Progenitor cell of endocrine pancreas (in vitro differentiated cells): Measurements from ENCODE around the gene CELSR3. TPM values are rescaled to one million over a fixed set of nuclear protein-coding genes. Genes with fewer than 3 reads are reported as not detected.

Experiments
- DNase-seq: peaks from one replicate; pipeline ENCODE4 v3.0.0; 2021; ENCODE audit warnings: low spot score; ENCODE audit not compliant: unreplicated experiment
- H3K27ac Mint-ChIP-seq: 2 replicates; pipeline ENCODE4 v1.8.0; 2021; ENCODE audit warnings: mild to moderate bottlenecking, moderate library complexity, mixed read lengths
- H3K27me3 Mint-ChIP-seq: 2 replicates; pipeline ENCODE4 v1.8.0; 2021; ENCODE audit warnings: mixed read lengths
- H3K36me3 Mint-ChIP-seq: 2 replicates; pipeline ENCODE4 v1.8.0; 2022; ENCODE audit warnings: mixed read lengths; ENCODE audit not compliant: insufficient read depth
- H3K4me1 Mint-ChIP-seq: 2 replicates; pipeline ENCODE4 v1.8.0; 2021; ENCODE audit warnings: low read depth, mixed read lengths
- H3K4me3 Mint-ChIP-seq: 2 replicates; pipeline ENCODE4 v1.8.0; 2021; ENCODE audit warnings: low read depth, mild to moderate bottlenecking, moderate library complexity, mixed read lengths
- H3K9me3 Mint-ChIP-seq: 2 replicates; pipeline ENCODE4 v1.8.0; 2021; ENCODE audit warnings: low read depth, mixed read lengths
- total RNA-seq: library from RNA; stranded (reverse); gene quantifications from 2 replicates; pipeline ENCODE4 v1.2.1, GENCODE V29; 2021
- TF ChIP-seq, protein P1 (sequence below): fragments of 200-600 bp; sonication (generic); IDR thresholded peaks from one replicate; pipeline ENCODE4 v1.5.0; 2021; ENCODE audit warnings: antibody characterized with exemption, mild to moderate bottlenecking; ENCODE audit not compliant: unreplicated experiment

Gene CELSR3
- total RNA-seq, 1 donor from 2014 or later, result 14.9 TPM

DNA sequence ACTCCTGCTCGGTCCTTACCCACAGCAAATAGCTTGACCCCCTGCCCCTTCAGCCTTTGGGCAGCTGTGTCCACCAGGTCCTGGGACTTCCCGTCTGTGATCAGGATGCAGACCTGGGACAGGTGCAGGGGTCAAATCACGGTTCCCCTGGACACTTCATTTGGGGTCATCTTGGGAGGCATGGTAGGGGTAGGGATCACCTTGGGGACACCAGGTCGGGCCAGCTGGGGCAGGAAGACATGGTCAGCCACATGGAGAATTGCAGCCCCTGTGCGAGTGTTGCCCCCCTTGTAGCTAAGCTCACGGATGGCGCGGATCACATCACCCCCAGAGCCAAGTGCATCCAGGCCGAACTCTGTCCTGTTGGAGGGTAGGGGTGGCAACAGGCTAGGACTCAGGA lies 69.3 kb downstream of the CELSR3 start:
- TF ChIP-seq, protein P1, sequence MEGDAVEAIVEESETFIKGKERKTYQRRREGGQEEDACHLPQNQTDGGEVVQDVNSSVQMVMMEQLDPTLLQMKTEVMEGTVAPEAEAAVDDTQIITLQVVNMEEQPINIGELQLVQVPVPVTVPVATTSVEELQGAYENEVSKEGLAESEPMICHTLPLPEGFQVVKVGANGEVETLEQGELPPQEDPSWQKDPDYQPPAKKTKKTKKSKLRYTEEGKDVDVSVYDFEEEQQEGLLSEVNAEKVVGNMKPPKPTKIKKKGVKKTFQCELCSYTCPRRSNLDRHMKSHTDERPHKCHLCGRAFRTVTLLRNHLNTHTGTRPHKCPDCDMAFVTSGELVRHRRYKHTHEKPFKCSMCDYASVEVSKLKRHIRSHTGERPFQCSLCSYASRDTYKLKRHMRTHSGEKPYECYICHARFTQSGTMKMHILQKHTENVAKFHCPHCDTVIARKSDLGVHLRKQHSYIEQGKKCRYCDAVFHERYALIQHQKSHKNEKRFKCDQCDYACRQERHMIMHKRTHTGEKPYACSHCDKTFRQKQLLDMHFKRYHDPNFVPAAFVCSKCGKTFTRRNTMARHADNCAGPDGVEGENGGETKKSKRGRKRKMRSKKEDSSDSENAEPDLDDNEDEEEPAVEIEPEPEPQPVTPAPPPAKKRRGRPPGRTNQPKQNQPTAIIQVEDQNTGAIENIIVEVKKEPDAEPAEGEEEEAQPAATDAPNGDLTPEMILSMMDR, result no peak
- Mint-ChIP-seq H3K4me1 (no peaks in the 10 kb centered on the region), H3K27me3 (peaks cover 11% of the 10 kb centered on the region), H3K9me3 (no peaks in the 10 kb centered on the region), H3K36me3 (peaks cover 1% of the 10 kb centered on the region), H3K4me3 (no peak overlapping the region), H3K27ac (no peak overlapping the region)
- DNase-seq, result no peak

DNA sequence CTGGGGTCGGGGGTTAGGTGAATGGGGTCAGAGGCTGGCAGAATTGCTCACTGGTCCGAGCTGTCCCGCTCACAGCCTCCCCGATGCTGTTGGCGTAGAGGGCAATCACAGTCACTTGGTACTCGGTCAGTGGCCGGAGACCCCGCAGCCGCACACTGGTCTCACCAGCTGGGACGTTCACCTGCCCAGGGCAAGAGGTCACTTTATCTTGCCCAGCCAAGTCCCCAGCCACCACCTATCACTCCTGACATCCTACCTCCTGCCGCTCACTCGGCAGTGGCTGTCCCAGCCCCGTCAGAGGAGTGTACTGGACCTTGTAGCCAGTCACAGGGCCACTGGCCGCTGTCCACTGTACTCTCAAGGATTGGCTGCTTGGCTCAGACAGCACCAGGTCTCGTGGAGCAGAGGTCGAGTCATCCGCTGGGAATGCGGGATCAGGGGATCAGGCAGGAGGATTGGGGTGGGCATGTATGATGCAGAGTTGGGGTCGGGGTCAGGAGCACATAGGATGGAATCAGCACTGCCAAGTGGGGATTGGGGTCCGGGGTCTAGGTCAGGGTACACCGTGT lies 70.1 kb downstream of the CELSR3 start:
- H3K4me3 Mint-ChIP-seq, result no peak overlapping the region
- no peak overlapping the region for H3K27ac Mint-ChIP-seq
- no peak for DNase-seq
- H3K9me3 Mint-ChIP-seq, result no peaks in the 10 kb centered on the region
- no peaks in the 10 kb centered on the region for H3K4me1 Mint-ChIP-seq
- TF ChIP-seq, protein P1, result no peak
- H3K27me3 Mint-ChIP-seq, result peaks cover 11% of the 10 kb centered on the region
- H3K36me3 Mint-ChIP-seq, result peaks cover 1% of the 10 kb centered on the region

DNA sequence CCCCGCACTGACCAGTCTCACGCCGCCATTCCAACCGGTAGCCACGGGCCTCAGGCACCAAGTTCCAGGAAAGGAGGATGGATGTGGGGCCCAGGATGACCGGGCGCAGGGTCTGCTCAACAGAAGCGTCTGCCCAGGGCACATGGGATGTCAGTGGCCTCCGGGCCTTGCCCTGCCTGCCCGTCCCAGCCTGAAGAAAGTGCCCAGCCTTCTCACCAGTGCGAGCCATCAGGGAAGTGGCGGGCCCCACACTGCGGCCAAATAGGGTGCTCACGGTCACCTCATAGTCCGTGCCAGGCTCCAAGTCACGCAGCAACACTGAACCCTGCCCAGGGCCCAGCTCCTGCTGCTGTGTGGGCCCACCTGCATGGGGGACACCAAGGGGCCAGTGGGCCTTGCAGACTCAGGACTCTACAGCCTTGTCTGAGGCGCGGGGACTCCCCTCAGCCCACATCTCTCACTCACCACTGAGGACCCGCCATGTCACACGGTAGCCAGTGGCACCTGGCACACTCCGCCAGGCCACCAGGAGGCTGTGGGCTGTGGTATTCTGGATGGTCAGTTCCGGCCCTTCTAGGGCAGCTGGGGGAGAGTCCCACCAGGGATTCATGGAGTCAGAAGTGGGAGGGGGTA lies 70.7 kb downstream of the CELSR3 start:
- Mint-ChIP-seq H3K36me3 (peaks cover 1% of the 10 kb centered on the region), H3K4me3 (no peak overlapping the region)
- TF ChIP-seq, protein P1, result no peak

DNA sequence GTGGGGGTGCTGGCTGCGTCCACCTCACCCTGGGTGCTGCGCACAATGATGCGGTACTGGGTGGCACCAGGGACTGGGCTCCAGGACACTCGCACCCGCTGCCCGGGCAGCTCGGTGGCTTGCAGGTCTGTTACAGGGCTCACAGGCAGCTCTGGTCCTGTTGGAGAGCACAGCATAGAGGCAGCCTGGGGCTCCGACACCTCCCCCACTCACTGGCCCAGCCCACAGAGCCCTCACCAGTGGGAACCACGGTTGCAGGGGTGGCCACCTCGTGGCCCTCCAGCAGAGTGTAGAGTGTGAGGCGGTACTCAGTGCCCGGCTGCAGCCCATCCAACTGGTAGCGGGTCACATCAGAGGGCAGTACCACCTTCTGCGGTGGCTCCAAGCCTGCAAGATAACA lies 71.2 kb downstream of the CELSR3 start:
- TF ChIP-seq, protein P1, result no peak
- H3K4me1 Mint-ChIP-seq, result no peaks in the 10 kb centered on the region
- no peaks in the 10 kb centered on the region for H3K9me3 Mint-ChIP-seq
- H3K27ac Mint-ChIP-seq, result no peak overlapping the region
- peaks cover 3% of the 10 kb centered on the region for H3K36me3 Mint-ChIP-seq
- no peak overlapping the region for H3K4me3 Mint-ChIP-seq
- DNase-seq, result no peak
- peaks cover 11% of the 10 kb centered on the region for H3K27me3 Mint-ChIP-seq

More for the DNA sequence above, 70.7 kb downstream of the CELSR3 start:
- no peaks in the 10 kb centered on the region for H3K9me3 Mint-ChIP-seq
- no peak for DNase-seq
- no peak overlapping the region for H3K27ac Mint-ChIP-seq
- H3K4me1 Mint-ChIP-seq, result no peaks in the 10 kb centered on the region
- peaks cover 11% of the 10 kb centered on the region for H3K27me3 Mint-ChIP-seq

DNA sequence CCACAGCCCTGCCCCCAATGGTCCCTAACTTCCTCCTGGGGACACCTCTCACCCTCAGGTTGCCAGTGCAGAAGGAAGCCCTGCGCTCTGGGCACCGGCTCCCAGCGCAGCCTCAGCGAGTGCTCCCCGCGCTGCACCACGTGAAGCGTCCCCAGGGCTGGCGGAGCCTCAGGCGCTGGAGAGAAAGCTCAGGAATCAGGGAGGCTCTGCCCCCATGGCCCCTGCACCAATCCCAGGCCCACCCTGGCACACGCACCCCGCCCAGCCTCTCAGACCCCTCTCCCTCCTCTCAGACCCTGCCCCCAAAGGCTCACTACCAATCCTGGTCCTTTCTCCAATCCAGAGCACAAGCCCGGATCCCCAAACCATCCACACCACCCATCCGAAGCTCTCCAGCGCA lies 74.5 kb downstream of the CELSR3 start:
- Mint-ChIP-seq H3K4me3 (no peak overlapping the region), H3K27me3 (no peaks in the 10 kb centered on the region), H3K36me3 (peaks cover 3% of the 10 kb centered on the region), H3K4me1 (no peaks in the 10 kb centered on the region), H3K27ac (no peak overlapping the region), H3K9me3 (no peaks in the 10 kb centered on the region)
- DNase-seq, result no peak
- TF ChIP-seq, protein P1, result no peak
